Motor neuron (in vitro differentiated cells): ENCODE measurements around the gene MGAT1. TPM values are rescaled to one million over a fixed set of nuclear protein-coding genes. Genes with fewer than 3 reads are reported as not detected.
"Not testable (repeated sequence)": the region's sequence is repeated elsewhere in the genome, so short reads cannot be mapped to it uniquely, and the experiment has no call there.

Experiments used
- ATAC-seq, 8 experiments: fragments of 200-7000 bp; cut with Tn5 transposase; replicated peaks in 6 of 8; 2 replicates each; pipeline ENCODE4 v1.8.0; 2021; ENCODE audit warnings: mild to moderate bottlenecking in 8 of 8, moderate library complexity in 8 of 8
- H3K27ac ChIP-seq, 2 donors: fragments of 250-450 bp; sonication (Bioruptor Pico); 2 replicates each; pipeline ENCODE4 v1.9.0; 2021; ENCODE audit warnings: antibody characterized with exemption in 2 of 2, mild to moderate bottlenecking in 2 of 2, moderate library complexity in 1 of 2
- H3K4me1 ChIP-seq, 2 donors: fragments of 250-450 bp; sonication (Bioruptor Pico); replicated peaks in 1 of 2; 2 replicates each; pipeline ENCODE4 v1.6.1; 2021; ENCODE audit warnings: antibody characterized with exemption in 2 of 2, mild to moderate bottlenecking in 2 of 2, moderate library complexity in 1 of 2
- H3K4me3 ChIP-seq, 5 donors: fragments of 250-450 bp; sonication (Bioruptor Pico); 2 replicates each; pipeline ENCODE4 v1.9.0; 2021; ENCODE audit warnings: antibody characterized with exemption in 5 of 5, mild to moderate bottlenecking in 5 of 5, moderate library complexity in 4 of 5
- WGBS, 10 experiments: fragments of 450-650 bp; shearing (Covaris generic); methylation state at CpG; one replicate each; pipeline ENCODE4 v1.0.0; 2022; 5-methylcytosine and 5-hydroxymethylcytosine counted together
- in situ Hi-C, 9 experiments: fragments of 400-800 bp; cut with MboI; loops; one replicate each; pipeline ENCODE4 v1.15.0; 2021; ENCODE audit warnings: low sequenced_read_pairs in 9 of 9, low pct_unique_long_range_greater_than_20kb in 2 of 9; ENCODE audit not compliant: unreplicated experiment in 9 of 9
- total RNA-seq, 8 experiments: library from RNA; unstranded; fragments of 300-600 nt; gene quantifications; 2 replicates each; pipeline versions ENCODE4 v1.2.3 to v1.2.4, GENCODE V29; 2022

The MGAT1 gene
- total RNA-seq, 8 experiments from 2014 or later: 24.6 to 59.6 (median 37.7) TPM

GRCh38 chr5:180742727-180743126 lies 59.9 kb downstream of the MGAT1 start:
- H3K4me3 ChIP-seq: no peak overlapping the region
- 13 to 85% (median 65%) methylated on average over 2 to 6 of the region's 6 CpGs for WGBS, 10 experiments
- no peak for ATAC-seq
- in situ Hi-C loops: no loop called here
- H3K27ac ChIP-seq: no peak overlapping the region
- H3K4me1 ChIP-seq: no peaks in the 10 kb centered on the region

DNA sequence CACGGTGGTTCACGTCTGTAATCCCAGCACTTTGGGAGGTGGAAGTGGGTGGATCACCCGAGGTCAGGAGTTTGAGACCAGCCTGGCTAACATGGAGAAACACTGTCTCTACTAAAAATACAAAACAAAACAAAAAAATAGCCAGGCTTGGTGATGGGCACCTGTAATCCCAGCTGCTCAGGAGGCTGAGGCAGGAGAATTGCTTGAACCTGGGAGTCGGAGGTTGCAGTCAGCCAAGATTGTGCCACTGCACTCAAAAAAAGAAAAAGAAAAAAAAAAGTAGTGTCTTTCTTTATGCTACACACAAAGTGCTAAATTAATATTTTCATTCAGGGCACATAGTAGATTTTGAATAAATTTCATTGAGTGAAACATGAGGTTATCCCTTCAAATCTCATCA lies 61.7 kb downstream of the MGAT1 start:
- in situ Hi-C loops, H3K4me1 ChIP-seq, H3K27ac ChIP-seq, ATAC-seq, H3K4me3 ChIP-seq: not testable (repeated sequence)
- 0 to 100% (median 84%) methylated on average over 1 to 4 of the region's 4 CpGs; no CpG with 5 or more reads in 1 of the 10 experiments for WGBS, 10 experiments

GRCh38 chr5:180739958-180740357 lies 62.6 kb downstream of the MGAT1 start, which contains the start of gene OR2Y1:
OR2Y1 (minus strand) TSS chr5:180740058; CDS start chr5:180740058, 0 bp downstream.
- no peak within 1 kb of the TSS for H3K27ac ChIP-seq
- H3K4me1 ChIP-seq: no peaks in the 10 kb centered on the region
- no peak within 1 kb of the TSS for H3K4me3 ChIP-seq
- no peak for ATAC-seq
- in situ Hi-C loops: no loop called here
- 0 to 100% (median 80%) methylated on average over 1 to 2 of the region's 2 CpGs; no CpG with 5 or more reads in 3 of the 10 experiments for WGBS, 10 experiments

- H3K4me1 ChIP-seq: no peaks in the 10 kb centered on the region
- H3K27ac ChIP-seq: no peak overlapping the region
- in situ Hi-C loops: no loop called here
- ATAC-seq: no peak
- 0 to 100% (median 87%) methylated on average over 1 to 10 of the region's 10 CpGs; no CpG with 5 or more reads in 6 of the 10 experiments for WGBS, 10 experiments
- no peak overlapping the region for H3K4me3 ChIP-seq
Observed at GRCh38 chr5:180739271-180739670, 63.3 kb downstream of the MGAT1 start.

GRCh38 chr5:180736536-180736935 lies 66.1 kb downstream of the MGAT1 start:
- no peak for ATAC-seq
- WGBS, 10 experiments: 0 to 100% (median 63%) methylated on average over 1 to 2 of the region's 2 CpGs
- no peak overlapping the region for H3K4me3 ChIP-seq
- no peaks in the 10 kb centered on the region for H3K4me1 ChIP-seq
- H3K27ac ChIP-seq: no peak overlapping the region
- in situ Hi-C loops: no loop called here

Other genes starting within 250 kb of the MGAT1 start
- gene SCGB3A1, start 211.3 kb downstream of the MGAT1 start, total RNA-seq: not detected
- gene FLT4, start 153.2 kb downstream of the MGAT1 start, total RNA-seq: 1 to 10 TPM in 4 of 8 experiments, under 1 TPM in 4; 0.14 to 4.4 (median 1.2) TPM
- gene OR2Y1, start 62.7 kb downstream of the MGAT1 start, total RNA-seq: under 1 TPM in 3 of 8 experiments, not detected in 5; 0.27 to 0.76 (median 0.56) TPM
- gene ZFP62, start 58.5 kb upstream of the MGAT1 start, total RNA-seq: 10 to 100 TPM; 26.0 to 57.3 (median 38.0) TPM
- gene BTNL8, start 96.4 kb upstream of the MGAT1 start, total RNA-seq: under 1 TPM in 4 of 8 experiments, not detected in 4; 0.17 to 0.81 (median 0.37) TPM
- under 1 TPM in 2 of 8 experiments, not detected in 6; 0.08 to 0.33 TPM for gene BTNL3, start 186.0 kb upstream of the MGAT1 start, total RNA-seq
- gene BTNL9, start 237.5 kb upstream of the MGAT1 start, total RNA-seq: 1 to 10 TPM in 4 of 8 experiments, under 1 TPM in 3, not detected in 1; 0.25 to 2.6 (median 1.1) TPM